Vagina (tissue), 2 donors: Measurements from ENCODE around the gene MASP1.

Experiments used
- POLR2AphosphoS5 ChIP-seq, 2 donors: sonication (generic); formaldehyde crosslinking; IDR thresholded peaks; one replicate each; pipeline ENCODE4 v1.9.0; 2017; ENCODE audit warnings: antibody characterized with exemption in 2 of 2, mild to moderate bottlenecking in 2 of 2, low read depth in 1 of 2; ENCODE audit not compliant: insufficient read depth in 1 of 2
- TF ChIP-seq, protein P1 (sequence below), 3 experiments: fragments of 450-650 bp in 2 of 3; fragments of 200-600 bp in 1 of 3; sonication (generic) in 1 of 3; IDR thresholded peaks; one replicate each; pipeline ENCODE4 v1.5.1; 2017 to 2019; ENCODE audit warnings: antibody characterized with exemption in 3 of 3, mild to moderate bottlenecking in 2 of 3, moderate library complexity in 2 of 3

- TF ChIP-seq POLR2AphosphoS5 (IDR thresholded peaks at IDR 0.05; ENCODE audit: insufficient read depth in 1 of 2, low read depth in 1 of 2), result no peak
- TF ChIP-seq, protein P1, sequence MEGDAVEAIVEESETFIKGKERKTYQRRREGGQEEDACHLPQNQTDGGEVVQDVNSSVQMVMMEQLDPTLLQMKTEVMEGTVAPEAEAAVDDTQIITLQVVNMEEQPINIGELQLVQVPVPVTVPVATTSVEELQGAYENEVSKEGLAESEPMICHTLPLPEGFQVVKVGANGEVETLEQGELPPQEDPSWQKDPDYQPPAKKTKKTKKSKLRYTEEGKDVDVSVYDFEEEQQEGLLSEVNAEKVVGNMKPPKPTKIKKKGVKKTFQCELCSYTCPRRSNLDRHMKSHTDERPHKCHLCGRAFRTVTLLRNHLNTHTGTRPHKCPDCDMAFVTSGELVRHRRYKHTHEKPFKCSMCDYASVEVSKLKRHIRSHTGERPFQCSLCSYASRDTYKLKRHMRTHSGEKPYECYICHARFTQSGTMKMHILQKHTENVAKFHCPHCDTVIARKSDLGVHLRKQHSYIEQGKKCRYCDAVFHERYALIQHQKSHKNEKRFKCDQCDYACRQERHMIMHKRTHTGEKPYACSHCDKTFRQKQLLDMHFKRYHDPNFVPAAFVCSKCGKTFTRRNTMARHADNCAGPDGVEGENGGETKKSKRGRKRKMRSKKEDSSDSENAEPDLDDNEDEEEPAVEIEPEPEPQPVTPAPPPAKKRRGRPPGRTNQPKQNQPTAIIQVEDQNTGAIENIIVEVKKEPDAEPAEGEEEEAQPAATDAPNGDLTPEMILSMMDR (IDR thresholded peaks at IDR 0.05), result no peak
These were observed 44.8 kb upstream of the MASP1 start for GRCh38 chr3:187336322-187336721.
